Neural progenitor cell (in vitro differentiated cells): Measurements from ENCODE around the gene SYT3. TPM values are rescaled to one million over a fixed set of nuclear protein-coding genes. Genes with fewer than 3 reads are reported as not detected.
A peak's percentile ranks its signal among the peaks of the same experiment; 100 is the strongest.
"Not testable (repeated sequence)": the region's sequence is repeated elsewhere in the genome, so short reads cannot be mapped to it uniquely, and the experiment has no call there.

ENCODE experiments used
- DNase-seq: peaks from one replicate; pipeline ENCODE4 v3.0.0-alpha.2; 2016; ENCODE audit warnings: low spot score
- H2AFZ ChIP-seq: fragments of 200-600 bp; sonication (generic); replicated peaks from 2 replicates; pipeline ENCODE4 v1.6.1; 2016; ENCODE audit warnings: antibody characterized with exemption
- H3F3A ChIP-seq: fragments of 200-600 bp; sonication (generic); 2 replicates; pipeline ENCODE4 v1.6.1; 2016; ENCODE audit warnings: antibody characterized with exemption, low read depth
- H3K27ac ChIP-seq: fragments of 200-600 bp; sonication (generic); 2 replicates; pipeline ENCODE4 v1.5.1; 2016; ENCODE audit warnings: mild to moderate bottlenecking
- H3K27me3 ChIP-seq: fragments of 200-600 bp; sonication (generic); 2 replicates; pipeline ENCODE4 v1.6.1; 2016; ENCODE audit warnings: mild to moderate bottlenecking, moderate library complexity
- H3K36me3 ChIP-seq: fragments of 200-600 bp; sonication (generic); 2 replicates; pipeline ENCODE4 v1.5.1; 2016
- H3K4me1 ChIP-seq: fragments of 200-600 bp; sonication (generic); 2 replicates; pipeline ENCODE4 v1.6.1; 2016; ENCODE audit warnings: mixed run types
- H3K4me2 ChIP-seq: fragments of 200-600 bp; sonication (generic); 2 replicates; pipeline ENCODE4 v1.6.1; 2016
- H3K4me3 ChIP-seq: fragments of 200-600 bp; sonication (generic); 2 replicates; pipeline ENCODE4 v1.5.1; 2016
- H3K79me2 ChIP-seq: fragments of 200-600 bp; sonication (generic); 2 replicates; pipeline ENCODE4 v1.6.1; 2016; ENCODE audit warnings: low read depth
- H3K9ac ChIP-seq: fragments of 200-600 bp; sonication (generic); 2 replicates; pipeline ENCODE4 v1.6.1; 2016
- H3K9me3 ChIP-seq: fragments of 200-600 bp; sonication (generic); 2 replicates; pipeline ENCODE4 v1.5.1; 2016; ENCODE audit warnings: low read depth
- H4K20me1 ChIP-seq: fragments of 200-600 bp; sonication (generic); 2 replicates; pipeline ENCODE4 v1.6.1; 2016; ENCODE audit warnings: low read depth
- H3K27ac Mint-ChIP-seq: 3 replicates; pipeline ENCODE4 v1.8.0; 2021; ENCODE audit warnings: mixed read lengths
- H3K27me3 Mint-ChIP-seq: 2 replicates; pipeline ENCODE4 v1.8.0; 2022; ENCODE audit warnings: low read depth, mild to moderate bottlenecking, inconsistent platforms, moderate library complexity, mixed read lengths; ENCODE audit not compliant: insufficient read depth
- H3K36me3 Mint-ChIP-seq: 3 replicates; pipeline ENCODE4 v1.8.0; 2021; ENCODE audit warnings: mixed read lengths
- H3K4me1 Mint-ChIP-seq: 3 replicates; pipeline ENCODE4 v1.8.0; 2021; ENCODE audit warnings: mixed read lengths
- H3K4me3 Mint-ChIP-seq: 3 replicates; pipeline ENCODE4 v1.8.0; 2021; ENCODE audit warnings: mild to moderate bottlenecking, moderate library complexity, mixed read lengths
- H3K9me3 Mint-ChIP-seq: 3 replicates; pipeline ENCODE4 v1.8.0; 2020; ENCODE audit warnings: mixed read lengths
- CTCF ChIP-seq: fragments of 200-600 bp; sonication (generic); IDR thresholded peaks from 2 replicates; pipeline ENCODE4 v1.5.1; 2017; ENCODE audit warnings: antibody characterized with exemption, mild to moderate bottlenecking
- total RNA-seq: library from RNA; depleted of rRNA; stranded (reverse); fragments of >200 nt; gene quantifications from 2 replicates; pipeline ENCODE4 v1.2.3, GENCODE V29; 2015; ENCODE audit warnings: low replicate concordance

The SYT3 gene
- total RNA-seq, 1 donor from 2014 or later, result 0.41 TPM

GRCh38 chr19:50624949-50625600 lies 14.6 kb downstream of the SYT3 start:
- no peak overlapping the region for H3K4me3 ChIP-seq
- H3K4me1 Mint-ChIP-seq, result no peaks in the 10 kb centered on the region
- H3K36me3 ChIP-seq, result no peaks in the 10 kb centered on the region
- no peak overlapping the region for H3K9ac ChIP-seq
- H3F3A ChIP-seq, result no peaks in the 10 kb centered on the region
- H3K9me3 Mint-ChIP-seq, result no peaks in the 10 kb centered on the region
- no peaks in the 10 kb centered on the region for H3K4me1 ChIP-seq
- H3K27ac Mint-ChIP-seq, result peak overlapping the region; percentile 51
- no peak overlapping the region for H2AFZ ChIP-seq
- H4K20me1 ChIP-seq, result no peaks in the 10 kb centered on the region
- no peaks in the 10 kb centered on the region for H3K36me3 Mint-ChIP-seq
- no peaks in the 10 kb centered on the region for H3K79me2 ChIP-seq
- no peaks in the 10 kb centered on the region for H3K9me3 ChIP-seq
- H3K4me3 Mint-ChIP-seq, result no peak overlapping the region
- no peak overlapping the region for H3K27ac ChIP-seq
- TF ChIP-seq CTCF, result no peak
- H3K27me3 Mint-ChIP-seq, result peaks cover 5% of the 10 kb centered on the region
- no peak for DNase-seq
- H3K4me2 ChIP-seq, result no peak overlapping the region
- H3K27me3 ChIP-seq, result no peaks in the 10 kb centered on the region

GRCh38 chr19:50620394-50620906 lies 19.2 kb downstream of the SYT3 start:
- H3K27ac ChIP-seq, H3K27me3 ChIP-seq, H3K27me3 Mint-ChIP-seq, H4K20me1 ChIP-seq, H3K9me3 ChIP-seq, H2AFZ ChIP-seq, H3K9me3 Mint-ChIP-seq, H3K36me3 ChIP-seq, H3K9ac ChIP-seq, H3K4me3 ChIP-seq, DNase-seq, H3K4me1 Mint-ChIP-seq, H3K79me2 ChIP-seq, H3F3A ChIP-seq, H3K36me3 Mint-ChIP-seq, H3K4me1 ChIP-seq, H3K4me2 ChIP-seq, H3K27ac Mint-ChIP-seq, H3K4me3 Mint-ChIP-seq: not testable (repeated sequence)

- H3K9ac ChIP-seq, H3K36me3 Mint-ChIP-seq, H3K9me3 Mint-ChIP-seq, H3K27me3 Mint-ChIP-seq, H3K27ac ChIP-seq, H2AFZ ChIP-seq, H3K27me3 ChIP-seq, H4K20me1 ChIP-seq, H3K27ac Mint-ChIP-seq, H3K4me2 ChIP-seq, H3K4me1 ChIP-seq, H3K9me3 ChIP-seq, H3K79me2 ChIP-seq, H3K4me3 Mint-ChIP-seq, H3K36me3 ChIP-seq, DNase-seq, H3K4me1 Mint-ChIP-seq, H3K4me3 ChIP-seq, H3F3A ChIP-seq: not testable (repeated sequence)
Measured at GRCh38 chr19:50619184-50619583, 20.5 kb downstream of the SYT3 start.

- H3K9me3 Mint-ChIP-seq, H3K4me2 ChIP-seq, DNase-seq, H3K79me2 ChIP-seq, H3K27me3 ChIP-seq, H3K27me3 Mint-ChIP-seq, H3K27ac Mint-ChIP-seq, H3K4me1 Mint-ChIP-seq, H2AFZ ChIP-seq, H3K27ac ChIP-seq, H3K9ac ChIP-seq, H3K36me3 ChIP-seq, H3K4me1 ChIP-seq, H3K4me3 ChIP-seq, H3F3A ChIP-seq, H3K4me3 Mint-ChIP-seq, H3K36me3 Mint-ChIP-seq, H4K20me1 ChIP-seq, H3K9me3 ChIP-seq: not testable (repeated sequence)
Measured at GRCh38 chr19:50618379-50618778, 21.3 kb downstream of the SYT3 start.

GRCh38 chr19:50612504-50613404 lies 26.9 kb downstream of the SYT3 start:
- not testable (repeated sequence) for H3K4me1 Mint-ChIP-seq, H3K27ac Mint-ChIP-seq, DNase-seq

More at GRCh38 chr19:50612504-50613404, 26.9 kb downstream of the SYT3 start:
- peaks cover 12% of the 10 kb centered on the region for H3K27me3 Mint-ChIP-seq
- not testable (repeated sequence) for H3K9ac ChIP-seq, H3K27me3 ChIP-seq, H3K4me3 Mint-ChIP-seq, H4K20me1 ChIP-seq, H3K36me3 ChIP-seq, H3K4me3 ChIP-seq, H3K4me2 ChIP-seq, H3K27ac ChIP-seq, H3F3A ChIP-seq, H3K79me2 ChIP-seq, H3K9me3 Mint-ChIP-seq, H3K36me3 Mint-ChIP-seq, H2AFZ ChIP-seq, H3K4me1 ChIP-seq, H3K9me3 ChIP-seq
